Mesenchymal stem cell (in vitro differentiated cells and primary cell): ENCODE measurements around the gene ASPHD2.

Experiments
- DNase-seq: peaks from one replicate; pipeline ENCODE4 v3.0.0-alpha.2; 2013
- H2AFZ ChIP-seq: one replicate; pipeline ENCODE4 v1.6.1; 2013; ENCODE audit warnings: low read depth, mild to moderate bottlenecking, control low read depth, inconsistent platforms, low read length, moderate library complexity
- H2AK5ac ChIP-seq: 2 replicates; pipeline ENCODE4 v1.6.1; 2013; ENCODE audit warnings: low read length, moderate library complexity, mild to moderate bottlenecking, inconsistent platforms; ENCODE audit not compliant: severe bottlenecking
- H2BK120ac ChIP-seq: one replicate; pipeline ENCODE4 v1.6.1; 2013; ENCODE audit warnings: low read depth, mild to moderate bottlenecking, inconsistent platforms, low read length, moderate library complexity
- H2BK12ac ChIP-seq, 2 experiments: one replicate each; pipeline ENCODE4 v1.6.1; 2013; ENCODE audit warnings: inconsistent platforms in 2 of 2, low read length in 2 of 2, mild to moderate bottlenecking in 2 of 2, moderate library complexity in 2 of 2, control low read depth in 1 of 2
- H2BK15ac ChIP-seq: one replicate; pipeline ENCODE4 v1.6.1; 2013; ENCODE audit warnings: mild to moderate bottlenecking, low read depth, inconsistent platforms; ENCODE audit not compliant: poor library complexity, severe bottlenecking
- H2BK5ac ChIP-seq: 2 replicates; pipeline ENCODE4 v1.6.1; 2013; ENCODE audit warnings: low read depth, mild to moderate bottlenecking, low read length, control low read depth, inconsistent platforms; ENCODE audit not compliant: poor library complexity, severe bottlenecking
- H3K14ac ChIP-seq, 2 experiments: one replicate each; pipeline ENCODE4 v1.6.1; 2013; ENCODE audit warnings: inconsistent platforms in 2 of 2, low read length in 2 of 2, control low read depth in 1 of 2, mild to moderate bottlenecking in 1 of 2, moderate library complexity in 1 of 2
- H3K18ac ChIP-seq, 2 experiments: one replicate each; pipeline ENCODE4 v1.6.1; 2013; ENCODE audit warnings: inconsistent platforms in 2 of 2, low read length in 2 of 2, control low read depth in 1 of 2, low read depth in 1 of 2, mild to moderate bottlenecking in 1 of 2
- H3K23ac ChIP-seq, 2 experiments: one replicate each; pipeline ENCODE4 v1.6.1; 2013; ENCODE audit warnings: inconsistent platforms in 2 of 2, low read length in 2 of 2, mild to moderate bottlenecking in 2 of 2, moderate library complexity in 2 of 2, control low read depth in 1 of 2
- H3K27ac ChIP-seq: 2 replicates; pipeline ENCODE4 v1.5.1; 2013; ENCODE audit warnings: mild to moderate bottlenecking, moderate library complexity, low read length, control low read depth, inconsistent platforms; ENCODE audit not compliant: poor library complexity, severe bottlenecking
- H3K27me3 ChIP-seq, 2 experiments: 2 replicates each; pipeline versions ENCODE4 v1.6.1 to v1.7.0; 2013; ENCODE audit warnings: low read length in 2 of 2, mild to moderate bottlenecking in 2 of 2, moderate library complexity in 2 of 2, control low read depth in 1 of 2, inconsistent platforms in 1 of 2; ENCODE audit not compliant: control insufficient read depth in 1 of 2, insufficient read depth in 1 of 2
- H3K36me3 ChIP-seq, 2 experiments: 2 replicates each; pipeline versions ENCODE4 v1.6.1 to v1.7.0; 2013; ENCODE audit warnings: low read length in 2 of 2, control low read depth in 1 of 2, inconsistent platforms in 1 of 2, low read depth in 1 of 2, mild to moderate bottlenecking in 1 of 2; ENCODE audit not compliant: insufficient read depth in 2 of 2, control insufficient read depth in 1 of 2
- H3K4ac ChIP-seq, 2 experiments: one replicate each; pipeline ENCODE4 v1.6.1; 2013; ENCODE audit warnings: inconsistent platforms in 2 of 2, low read length in 2 of 2, mild to moderate bottlenecking in 2 of 2, moderate library complexity in 2 of 2, control low read depth in 1 of 2, low read depth in 1 of 2
- H3K4me1 ChIP-seq: 2 replicates; pipeline ENCODE4 v1.6.1; 2013; ENCODE audit warnings: low read depth, low read length, control low read depth; ENCODE audit not compliant: control insufficient read depth, insufficient read depth
- H3K4me2 ChIP-seq: 2 replicates; pipeline ENCODE4 v1.6.1; 2013; ENCODE audit warnings: low read length, mild to moderate bottlenecking, inconsistent platforms; ENCODE audit not compliant: poor library complexity, severe bottlenecking
- H3K4me3 ChIP-seq, 2 experiments: 2 replicates each; pipeline versions ENCODE4 v1.5.1 to v1.7.0; 2013; ENCODE audit warnings: low read length in 2 of 2, mild to moderate bottlenecking in 2 of 2, control low read depth in 1 of 2, low read depth in 1 of 2; ENCODE audit not compliant: insufficient read depth in 1 of 2
- H3K79me1 ChIP-seq: replicated peaks from 2 replicates; pipeline ENCODE4 v1.6.1; 2013; ENCODE audit warnings: mild to moderate bottlenecking, control low read depth, low read length, inconsistent platforms; ENCODE audit not compliant: poor library complexity, severe bottlenecking
- H3K9ac ChIP-seq: 2 replicates; pipeline ENCODE4 v1.7.0; 2013; ENCODE audit warnings: mild to moderate bottlenecking, low read length, moderate library complexity
- H3K9me3 ChIP-seq: 2 replicates; pipeline ENCODE4 v1.7.0; 2013; ENCODE audit warnings: mild to moderate bottlenecking, low read length; ENCODE audit not compliant: control insufficient read depth
- H4K8ac ChIP-seq: one replicate; pipeline ENCODE4 v1.6.1; 2013; ENCODE audit warnings: inconsistent platforms, mild to moderate bottlenecking, low read length, moderate library complexity
- H4K91ac ChIP-seq: one replicate; pipeline ENCODE4 v1.6.1; 2013; ENCODE audit warnings: mild to moderate bottlenecking, low read length, inconsistent platforms
- whole genome bisulfite sequencing: methylation state at CpG from one replicate; pipeline ENCODE4 v1.1.7; 2013; ENCODE audit warnings: mixed read lengths; 5-methylcytosine and 5-hydroxymethylcytosine counted together

The ASPHD2 gene

DNA sequence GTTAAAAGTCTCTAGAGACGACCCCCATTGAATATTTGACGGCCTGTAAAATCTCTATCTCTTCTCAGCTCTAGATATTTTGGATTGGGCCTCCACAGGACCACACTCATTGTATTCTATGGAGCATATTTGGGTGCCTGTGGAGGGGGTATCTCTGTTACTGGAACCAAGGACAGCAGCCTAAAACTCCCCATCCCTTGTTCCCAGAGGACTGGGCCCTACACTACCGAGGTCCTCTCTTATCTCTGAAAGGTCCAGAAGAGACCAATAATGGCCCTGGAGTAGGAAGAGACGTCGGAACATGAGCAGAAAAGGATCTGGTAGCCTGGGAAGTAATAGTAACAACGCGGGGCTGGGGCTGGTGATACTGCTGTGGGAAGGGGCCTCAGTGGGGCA, 54.0 kb downstream of the ASPHD2 start:
- peak overlapping the region; percentile 25 for H2AK5ac ChIP-seq
- H3K4me3 ChIP-seq: peak overlapping the region; percentile 86 to 87
- H3K27me3 ChIP-seq: no peaks in the 10 kb centered on the region
- peak overlapping the region; percentile 71 for H3K27ac ChIP-seq
- peak overlapping the region; percentile 98 for H3K9ac ChIP-seq
- H3K79me1 ChIP-seq: peaks cover 25% of the 10 kb centered on the region
- H2BK120ac ChIP-seq: no peak overlapping the region
- DNase-seq: no peak
- H2BK12ac ChIP-seq: no peak overlapping the region
- peak overlapping the region; percentile 98 to 99 for H3K4ac ChIP-seq
- WGBS: 13% methylated on average over 6 of the region's 7 CpGs
- no peaks in the 10 kb centered on the region for H3K9me3 ChIP-seq
- H3K4me2 ChIP-seq: peak overlapping the region; percentile 96
- peaks cover 3 to 33% of the 10 kb centered on the region in 2 experiments for H3K36me3 ChIP-seq
- peak overlapping the region; percentile 96 for H4K8ac ChIP-seq
- peak overlapping the region in 1 of 2 experiments; percentile 29 for H3K23ac ChIP-seq
- H3K4me1 ChIP-seq: peaks cover 11% of the 10 kb centered on the region
- peak overlapping the region in 1 of 2 experiments; percentile 94 for H3K14ac ChIP-seq
- peak overlapping the region; percentile 93 for H2BK15ac ChIP-seq
- H3K18ac ChIP-seq: peak overlapping the region; percentile 94 to 98
- peak overlapping the region; percentile 83 for H4K91ac ChIP-seq
- H2BK5ac ChIP-seq: peak overlapping the region; percentile 90
- H2AFZ ChIP-seq: peak overlapping the region; percentile 72

DNA sequence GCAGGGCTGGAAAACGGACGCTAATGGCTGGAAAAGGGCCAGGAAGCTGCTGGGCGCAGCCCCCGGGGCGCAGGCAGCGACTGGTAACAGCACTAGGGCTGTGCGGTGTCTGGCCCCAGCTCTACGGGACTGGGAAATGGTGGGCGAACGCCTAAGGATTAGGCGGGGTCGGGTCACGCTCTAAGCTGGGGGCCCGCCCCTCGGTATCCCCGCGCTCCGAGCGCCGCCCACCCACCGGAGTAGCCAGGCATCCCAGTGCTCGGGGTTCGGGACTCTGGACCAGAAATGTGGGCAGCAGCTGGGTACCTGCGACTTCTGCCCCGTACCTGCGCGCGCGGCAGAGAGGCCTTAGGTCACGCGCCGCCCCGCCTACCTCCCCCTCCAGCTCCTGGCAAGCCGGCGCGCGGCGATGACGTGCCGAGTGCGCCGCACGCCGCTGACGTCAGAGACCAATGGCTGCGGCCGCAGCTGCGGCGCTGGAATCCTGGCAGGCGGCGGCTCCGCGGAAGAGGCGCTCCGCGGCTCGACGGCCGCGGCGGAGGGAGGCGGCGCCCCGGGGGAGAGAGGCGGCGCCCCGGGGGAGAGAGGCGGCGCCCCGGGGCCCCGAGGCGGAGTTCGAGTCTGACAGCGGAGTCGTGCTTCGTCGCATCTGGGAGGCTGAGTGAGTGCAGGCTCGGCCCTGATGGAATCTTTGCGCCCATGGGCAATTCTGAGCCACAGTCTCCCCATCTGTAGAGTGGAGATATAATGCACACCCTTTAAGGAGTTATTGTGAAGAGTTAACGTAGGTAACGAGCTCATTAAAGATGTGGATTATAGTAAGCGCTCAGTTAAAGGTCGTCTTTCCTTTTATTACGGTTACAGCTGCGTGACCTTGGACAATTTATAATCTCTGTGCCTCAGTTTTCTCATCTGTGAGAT, 54.6 kb downstream of the ASPHD2 start, which contains the start of the genes HPS4 and SRRD:
Gene HPS4 (minus strand): TSS at position 345 of the 921 bp plus-strand sequence. CDS start 2,021 bp downstream, outside the sequence.
Gene SRRD (plus strand): TSS at position 439 of the 921 bp plus-strand sequence. CDS start 14 bp downstream, at position 453.
- H3K4me1 ChIP-seq: peaks cover 11% of the 10 kb centered on the region
- peak within 1 kb of the TSS; percentile 83 for H4K91ac ChIP-seq
- peak within 1 kb of the TSS; percentile 90 for H2BK5ac ChIP-seq
- WGBS: under 1% methylated on average over 79 of the region's 85 CpGs
- peak within 1 kb of the TSS; percentile 98 for H3K9ac ChIP-seq
- peak within 1 kb of the TSS; percentile 94 to 98 for H3K18ac ChIP-seq
- peak; percentile 91 for DNase-seq
- peak within 1 kb of the TSS in 1 of 2 experiments; percentile 22 for H2BK12ac ChIP-seq
- H3K4ac ChIP-seq: peak within 1 kb of the TSS; percentile 98 to 99
- H2AFZ ChIP-seq: peak within 1 kb of the TSS; percentile 72
- peak within 1 kb of the TSS; percentile 96 for H4K8ac ChIP-seq
- peaks cover 28% of the 10 kb centered on the region for H3K79me1 ChIP-seq
- peak within 1 kb of the TSS; percentile 96 for H3K4me2 ChIP-seq
- no peaks in the 10 kb centered on the region for H3K27me3 ChIP-seq
- H2AK5ac ChIP-seq: peak within 1 kb of the TSS; percentile 25
- peak within 1 kb of the TSS; percentile 64 for H2BK120ac ChIP-seq
- peak within 1 kb of the TSS in 1 of 2 experiments; percentile 94 for H3K14ac ChIP-seq
- peaks cover 3 to 37% of the 10 kb centered on the region in 2 experiments for H3K36me3 ChIP-seq
- peak within 1 kb of the TSS in 1 of 2 experiments; percentile 29 for H3K23ac ChIP-seq
- H3K27ac ChIP-seq: peak within 1 kb of the TSS; percentile 71
- H2BK15ac ChIP-seq: peak within 1 kb of the TSS; percentile 93
- H3K4me3 ChIP-seq: peak within 1 kb of the TSS; percentile 86 to 87
- no peaks in the 10 kb centered on the region for H3K9me3 ChIP-seq

DNA sequence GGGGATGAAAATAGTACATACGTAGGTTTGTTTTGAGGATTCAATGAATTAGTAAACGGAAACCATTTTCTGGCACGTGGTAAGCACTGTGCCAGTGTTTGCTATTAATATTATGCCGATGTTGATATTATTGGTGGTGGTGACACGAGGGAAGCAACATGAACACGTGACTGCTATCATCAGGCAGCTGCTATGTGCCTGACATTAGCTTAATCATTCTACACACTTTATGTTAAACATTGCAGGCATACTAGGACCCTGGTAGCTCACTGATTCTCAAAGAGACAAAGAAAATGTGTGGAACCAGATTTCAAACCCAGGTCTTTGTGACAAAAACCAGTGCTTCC, 55.3 kb downstream of the ASPHD2 start:
- Histone ChIP-seq H2AK5ac (no peak overlapping the region), H3K18ac (no peak overlapping the region), H3K4ac (no peak overlapping the region), H3K27ac (no peak overlapping the region), H4K91ac (no peak overlapping the region), H2BK12ac (no peak overlapping the region), H2BK5ac (no peak overlapping the region), H3K4me3 (peak overlapping the region in 1 of 2 experiments; percentile 87), H3K9ac (peak overlapping the region; percentile 98), H3K9me3 (no peaks in the 10 kb centered on the region), H2BK120ac (no peak overlapping the region), H2BK15ac (no peak overlapping the region), H2AFZ (no peak overlapping the region), H3K4me2 (peak overlapping the region; percentile 65), H3K4me1 (peaks cover 11% of the 10 kb centered on the region), H3K27me3 (no peaks in the 10 kb centered on the region), H4K8ac (no peak overlapping the region), H3K23ac (no peak overlapping the region), H3K14ac (no peak overlapping the region), H3K36me3 (peaks cover 6 to 37% of the 10 kb centered on the region in 2 experiments), H3K79me1 (peaks cover 32% of the 10 kb centered on the region)
- DNase-seq: no peak
- 17% methylated on average over 6 of the region's 6 CpGs for WGBS

DNA sequence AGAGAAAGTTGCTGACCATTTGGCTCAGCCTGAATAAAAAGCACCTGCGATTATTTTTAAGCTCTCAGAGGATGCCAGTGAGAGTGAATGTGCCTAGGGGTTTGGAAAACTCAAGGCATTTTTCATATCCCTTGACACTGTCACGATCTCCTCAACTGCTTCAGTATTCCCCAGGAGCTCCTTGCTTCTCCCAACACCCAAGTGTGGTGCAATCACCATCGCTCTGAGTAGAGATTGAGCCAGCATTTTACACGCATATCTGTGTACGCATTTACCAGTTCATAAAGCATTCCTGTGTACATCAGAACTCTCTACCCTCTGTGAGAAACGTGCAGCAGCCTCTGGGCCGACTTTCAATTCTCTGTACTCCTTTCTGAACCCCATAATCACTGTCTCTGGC, 56.0 kb downstream of the ASPHD2 start:
- H2AK5ac ChIP-seq: peak overlapping the region; percentile 53
- H2BK12ac ChIP-seq: no peak overlapping the region
- H3K36me3 ChIP-seq: peaks cover 9 to 39% of the 10 kb centered on the region in 2 experiments
- peaks cover 11% of the 10 kb centered on the region for H3K4me1 ChIP-seq
- H3K23ac ChIP-seq: no peak overlapping the region
- no peak overlapping the region for H3K4me2 ChIP-seq
- H2BK5ac ChIP-seq: no peak overlapping the region
- H3K27ac ChIP-seq: no peak overlapping the region
- peak overlapping the region; percentile 98 for H3K9ac ChIP-seq
- peak overlapping the region in 1 of 2 experiments; percentile 87 for H3K4me3 ChIP-seq
- no peaks in the 10 kb centered on the region for H3K27me3 ChIP-seq
- H4K91ac ChIP-seq: no peak overlapping the region
- no peak overlapping the region for H2BK120ac ChIP-seq
- 91% methylated on average over 7 of the region's 7 CpGs for WGBS
- peaks cover 32% of the 10 kb centered on the region for H3K79me1 ChIP-seq
- H2BK15ac ChIP-seq: no peak overlapping the region
- H4K8ac ChIP-seq: no peak overlapping the region
- H3K14ac ChIP-seq: no peak overlapping the region
- H3K18ac ChIP-seq: no peak overlapping the region
- H3K4ac ChIP-seq: no peak overlapping the region
- H3K9me3 ChIP-seq: no peaks in the 10 kb centered on the region
- peak; percentile 9 for DNase-seq
- no peak overlapping the region for H2AFZ ChIP-seq
